KOPT-K1 (cell line): ENCODE measurements around the gene MYH7.
"Not testable (repeated sequence)": the region's sequence is repeated elsewhere in the genome, so short reads cannot be mapped to it uniquely, and the experiment has no call there.

ENCODE experiments used
- H3K27ac ChIP-seq: fragments of 200-600 bp; sonication (generic); 2 replicates; pipeline ENCODE4 v1.5.1; 2016; ENCODE audit warnings: antibody characterized with exemption, mild to moderate bottlenecking, low read depth, low read length; ENCODE audit not compliant: poor library complexity, severe bottlenecking
- H3K36me3 ChIP-seq: fragments of 200-600 bp; sonication (generic); 2 replicates; pipeline ENCODE4 v1.5.1; 2017; ENCODE audit warnings: antibody characterized with exemption, mild to moderate bottlenecking, low read length, moderate library complexity; ENCODE audit not compliant: insufficient read depth
- H3K9me3 ChIP-seq: fragments of 200-600 bp; sonication (generic); 2 replicates; pipeline ENCODE4 v1.5.1; 2017; ENCODE audit warnings: antibody characterized with exemption, low read length, mild to moderate bottlenecking; ENCODE audit not compliant: insufficient read depth, poor library complexity, severe bottlenecking

Gene MYH7

GRCh38 chr14:23409475-23409874 is 26.0 kb downstream of the MYH7 start:
- Histone ChIP-seq H3K9me3 (no peaks in the 10 kb centered on the region), H3K27ac (no peak overlapping the region), H3K36me3 (no peaks in the 10 kb centered on the region)

DNA sequence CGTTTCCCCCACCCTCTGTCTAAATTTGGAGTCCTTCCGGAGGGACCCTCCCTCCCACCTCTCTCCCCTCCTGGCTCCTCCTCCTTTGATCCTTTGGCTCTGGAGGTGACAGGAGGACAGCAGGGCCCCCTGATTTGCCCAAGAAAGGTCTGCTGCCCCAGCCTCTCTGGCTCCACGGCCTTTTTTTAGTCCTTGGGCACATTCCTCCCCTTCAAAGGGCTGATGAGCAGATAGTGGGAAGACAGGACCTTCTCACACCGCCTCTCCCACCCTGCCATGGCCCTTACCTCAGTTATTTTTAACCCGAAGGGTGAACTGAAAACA is 27.2 kb downstream of the MYH7 start:
- no peak overlapping the region for H3K27ac ChIP-seq
- no peaks in the 10 kb centered on the region for H3K9me3 ChIP-seq

DNA sequence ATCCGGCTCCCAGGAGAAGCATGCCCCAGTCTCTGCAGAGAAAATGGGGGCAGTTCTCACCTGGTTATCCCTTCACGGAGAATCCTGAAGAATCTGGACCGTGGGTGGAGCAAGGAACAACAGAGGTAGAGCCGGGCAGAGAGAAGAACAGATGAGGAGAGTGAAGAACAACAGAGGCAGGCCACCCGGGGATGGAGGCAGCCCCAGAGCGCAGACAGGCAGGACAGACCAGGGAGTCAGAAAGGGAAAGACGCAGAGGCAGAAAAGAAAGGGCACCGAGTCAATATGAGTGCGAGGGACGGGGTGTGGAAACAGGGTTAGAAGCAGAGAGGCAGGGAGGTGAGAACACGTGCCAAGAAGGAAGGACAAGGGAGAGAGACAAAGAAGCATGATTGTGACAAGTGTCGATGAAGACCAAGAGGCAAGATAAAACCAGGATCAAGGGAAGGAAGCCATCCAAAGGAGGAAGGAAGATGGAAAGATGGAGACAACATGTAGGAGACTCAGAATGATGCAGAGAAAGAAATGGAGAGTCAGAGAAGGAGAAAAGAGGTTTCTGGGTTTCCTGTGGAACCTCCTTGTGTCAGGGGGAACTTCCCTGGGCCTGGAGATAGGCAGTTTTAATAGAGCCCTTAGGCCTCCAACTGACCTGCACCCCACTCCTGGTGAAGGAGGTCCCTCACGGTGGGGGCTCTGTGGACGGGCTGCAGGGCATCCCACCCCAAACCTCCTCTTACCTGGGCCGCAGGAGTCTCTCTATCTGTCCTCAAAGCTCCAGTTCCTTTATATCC is 27.7 kb downstream of the MYH7 start, which contains the start of gene MYH6:
MYH6 (minus strand) TSS at position 758 of the 791 bp plus-strand sequence. CDS start 1,050 bp downstream, outside the sequence.
- H3K27ac ChIP-seq, result no peak within 1 kb of the TSS
- no peaks in the 10 kb centered on the region for H3K9me3 ChIP-seq
- H3K36me3 ChIP-seq, result no peaks in the 10 kb centered on the region

More for the DNA sequence above, 27.2 kb downstream of the MYH7 start:
- no peaks in the 10 kb centered on the region for H3K36me3 ChIP-seq

DNA sequence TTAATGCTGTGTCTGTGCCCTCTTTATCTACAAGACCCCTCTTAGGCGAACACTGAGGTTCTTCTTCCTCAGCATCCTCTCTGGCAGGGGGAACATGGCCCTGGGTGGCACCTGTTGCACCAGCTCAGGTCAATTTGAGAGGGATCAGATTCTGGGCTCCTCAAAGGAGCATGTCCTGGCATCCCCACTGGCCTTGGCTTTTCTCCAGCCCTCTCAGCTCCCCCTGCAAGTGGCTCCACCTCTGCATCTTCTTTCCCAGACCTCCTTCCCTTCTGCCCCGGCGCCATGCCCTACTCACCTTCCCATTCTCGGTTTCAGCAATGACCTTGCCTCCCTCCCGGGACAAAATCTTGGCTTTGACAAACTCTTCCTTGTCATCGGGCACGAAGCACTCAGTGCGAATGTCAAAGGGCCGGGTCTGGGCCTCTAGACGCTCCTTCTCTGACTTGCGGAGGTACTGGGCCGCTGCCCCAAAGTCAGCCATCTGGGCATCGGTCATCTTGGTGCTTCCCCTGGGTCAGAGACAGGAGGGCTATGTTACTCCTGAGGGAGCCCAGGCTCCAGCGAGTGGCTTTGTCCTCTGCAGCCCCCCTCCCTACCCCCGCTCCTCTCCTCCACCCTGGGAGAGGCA is 28.6 kb downstream of the MYH7 start:
- Histone ChIP-seq H3K36me3 (no peaks in the 10 kb centered on the region), H3K27ac (no peak overlapping the region), H3K9me3 (no peaks in the 10 kb centered on the region)

GRCh38 chr14:23406244-23406643 is 29.2 kb downstream of the MYH7 start:
- no peaks in the 10 kb centered on the region for H3K9me3 ChIP-seq
- no peaks in the 10 kb centered on the region for H3K36me3 ChIP-seq
- no peak overlapping the region for H3K27ac ChIP-seq

DNA sequence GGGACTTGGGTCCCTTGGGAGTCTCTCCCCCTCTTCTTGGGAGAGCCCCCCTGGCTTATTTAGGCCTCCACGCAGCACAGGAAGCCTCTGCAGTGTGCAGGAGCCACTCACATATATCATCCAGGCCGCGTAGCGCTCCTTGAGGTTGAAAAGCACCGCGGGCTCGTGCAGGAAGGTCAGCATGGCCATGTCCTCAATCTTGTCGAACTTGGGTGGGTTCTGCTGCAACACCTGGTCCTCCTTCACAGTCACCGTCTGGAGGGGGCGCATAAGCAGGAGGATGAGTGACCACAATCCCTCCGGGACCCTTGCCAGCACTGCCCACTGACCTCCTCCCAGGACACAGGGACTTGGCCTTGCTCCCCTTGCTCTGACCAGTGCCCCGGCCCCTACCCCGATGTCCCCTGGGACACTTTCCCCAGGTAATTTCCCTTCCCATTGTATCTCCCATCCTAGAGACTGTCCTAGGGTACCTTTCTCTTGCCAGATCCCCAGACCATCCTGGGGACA is 29.9 kb downstream of the MYH7 start:
- Histone ChIP-seq H3K36me3 (no peaks in the 10 kb centered on the region), H3K27ac (no peak overlapping the region), H3K9me3 (no peaks in the 10 kb centered on the region)

- H3K36me3 ChIP-seq, result no peaks in the 10 kb centered on the region
- no peak overlapping the region for H3K27ac ChIP-seq
- H3K9me3 ChIP-seq, result no peaks in the 10 kb centered on the region
These were observed 30.4 kb downstream of the MYH7 start for GRCh38 chr14:23405096-23405495.

DNA sequence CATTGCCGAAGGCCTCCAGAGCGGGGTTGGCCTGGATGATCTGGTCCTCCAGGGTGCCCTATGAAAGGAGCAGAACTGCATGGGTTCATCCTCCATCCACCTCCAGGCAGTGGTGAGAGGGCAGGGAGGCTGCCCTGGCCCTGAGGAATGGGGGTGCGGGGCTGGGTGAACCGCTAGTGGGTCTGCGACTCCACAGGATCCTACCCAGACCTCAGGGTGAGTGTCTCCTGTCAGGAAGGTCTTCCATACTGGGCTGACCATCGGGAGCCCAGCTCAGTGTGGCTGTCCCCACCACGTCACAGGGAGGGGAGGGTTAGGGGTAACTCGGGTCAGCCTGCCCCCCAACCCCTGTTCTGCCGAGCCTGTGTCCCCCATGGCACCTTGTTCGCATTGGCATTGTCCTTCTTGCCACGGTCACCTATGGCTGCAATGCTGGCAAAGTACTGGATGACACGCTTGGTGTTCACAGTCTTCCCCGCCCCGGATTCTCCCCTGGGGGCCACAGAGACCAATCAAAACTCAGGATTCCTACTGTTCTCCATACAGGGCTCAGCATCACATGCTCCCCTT is 31.0 kb downstream of the MYH7 start:
- no peaks in the 10 kb centered on the region for H3K36me3 ChIP-seq
- H3K27ac ChIP-seq, result no peak overlapping the region
- no peaks in the 10 kb centered on the region for H3K9me3 ChIP-seq

DNA sequence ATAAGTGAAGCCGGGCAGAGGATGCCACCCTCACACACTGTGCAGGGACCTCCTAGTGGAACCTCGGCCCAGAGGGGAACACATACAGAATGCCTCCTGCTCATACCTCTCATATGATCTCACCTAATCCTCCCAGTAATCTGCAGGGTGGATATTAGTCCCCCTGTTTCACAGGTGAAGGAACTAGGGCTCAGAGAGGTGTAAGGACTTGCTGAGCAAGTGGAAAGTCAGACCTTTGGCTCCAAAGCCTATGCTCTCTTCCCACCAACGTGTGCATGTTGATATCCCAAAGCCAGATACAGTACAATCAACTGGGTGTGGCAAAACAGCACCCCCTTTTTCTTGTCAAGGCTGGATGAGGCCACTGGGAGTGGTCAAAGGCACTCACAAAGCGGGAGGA is 31.6 kb downstream of the MYH7 start:
- H3K9me3 ChIP-seq, result no peaks in the 10 kb centered on the region
- no peak overlapping the region for H3K27ac ChIP-seq
- no peaks in the 10 kb centered on the region for H3K36me3 ChIP-seq

GRCh38 chr14:23403139-23403438 is 32.4 kb downstream of the MYH7 start:
- Histone ChIP-seq H3K36me3 (no peaks in the 10 kb centered on the region), H3K9me3 (no peaks in the 10 kb centered on the region), H3K27ac (no peak overlapping the region)

GRCh38 chr14:23402296-23403138 is 32.9 kb downstream of the MYH7 start:
- Histone ChIP-seq H3K9me3 (no peaks in the 10 kb centered on the region), H3K27ac (no peak overlapping the region), H3K36me3 (no peaks in the 10 kb centered on the region)

DNA sequence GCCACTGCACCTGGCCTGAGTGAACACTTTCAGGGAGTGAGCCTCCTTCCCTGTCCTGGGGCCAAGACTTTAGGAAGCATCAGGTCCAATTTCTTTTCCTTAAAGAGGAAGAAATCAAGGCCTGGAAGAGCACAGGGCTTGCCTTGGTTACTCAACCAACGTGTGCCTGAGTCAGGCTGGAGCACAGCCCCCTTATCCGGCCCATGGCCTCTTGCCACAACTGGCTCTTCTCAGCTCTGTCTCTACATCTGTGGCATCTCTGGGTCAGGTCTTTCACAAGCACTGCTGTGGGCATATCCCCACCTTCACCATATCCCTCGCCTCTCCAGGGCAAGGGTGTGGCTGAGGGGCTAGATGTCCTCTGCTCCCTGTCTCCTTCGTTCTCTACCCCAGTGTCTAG is 34.2 kb downstream of the MYH7 start:
- H3K9me3 ChIP-seq, result no peaks in the 10 kb centered on the region
- H3K36me3 ChIP-seq, result no peaks in the 10 kb centered on the region
- H3K27ac ChIP-seq, result no peak overlapping the region

DNA sequence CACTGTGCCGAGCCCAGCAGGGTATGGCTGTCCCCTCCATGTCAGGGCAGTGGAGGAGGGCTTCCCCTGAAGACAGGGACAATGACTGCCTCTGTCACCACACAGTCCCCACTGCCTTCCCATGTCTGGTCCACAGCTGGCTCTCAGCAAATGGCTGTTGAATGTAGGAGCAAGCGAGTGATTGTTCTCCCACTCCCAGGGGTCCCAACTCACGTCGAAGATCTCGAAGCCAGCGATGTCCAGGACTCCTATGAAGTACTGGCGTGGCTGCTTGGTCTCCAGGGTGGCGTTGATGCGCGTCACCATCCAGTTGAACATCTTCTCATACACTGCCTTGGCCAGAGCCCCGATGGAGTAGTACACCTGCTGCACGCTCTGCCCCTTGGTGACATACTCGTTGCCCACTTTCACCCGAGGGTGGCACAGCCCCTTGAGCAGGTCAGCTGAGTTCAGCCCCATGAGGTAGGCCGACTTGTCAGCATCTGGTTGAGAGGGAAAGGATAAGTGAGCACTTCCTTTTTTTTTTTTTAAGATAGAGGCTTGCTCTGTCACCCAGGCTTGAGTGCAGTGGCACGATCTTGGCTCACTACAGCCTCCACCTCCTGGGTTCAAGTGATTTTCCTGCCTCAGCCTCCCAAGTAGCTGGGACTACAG is 34.8 kb downstream of the MYH7 start:
- not testable (repeated sequence) for H3K27ac ChIP-seq, H3K9me3 ChIP-seq, H3K36me3 ChIP-seq

- H3K36me3 ChIP-seq, result no peaks in the 10 kb centered on the region
- no peak overlapping the region for H3K27ac ChIP-seq
- no peaks in the 10 kb centered on the region for H3K9me3 ChIP-seq
These were observed 35.9 kb downstream of the MYH7 start for GRCh38 chr14:23399591-23399990.

DNA sequence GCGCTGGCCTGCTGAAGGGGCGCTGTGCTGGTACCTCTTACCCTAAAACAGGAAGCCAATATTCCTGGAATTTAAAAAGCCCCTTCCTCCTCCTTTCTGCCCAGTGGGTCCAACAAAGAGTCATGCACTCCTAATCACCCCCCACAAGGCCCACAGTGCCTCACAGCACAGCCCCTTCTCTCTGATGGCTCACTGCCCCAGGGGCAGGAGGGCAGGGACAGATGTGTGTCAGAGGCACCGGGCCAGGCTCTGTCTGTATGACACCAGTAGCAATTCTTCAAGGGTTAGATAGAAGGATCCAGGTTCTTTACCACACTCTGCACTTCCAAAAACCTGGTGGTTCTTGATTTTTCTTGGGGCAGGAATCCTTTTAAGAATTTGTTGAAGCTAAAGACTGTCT is 36.3 kb downstream of the MYH7 start:
- Histone ChIP-seq H3K9me3 (no peaks in the 10 kb centered on the region), H3K27ac (no peak overlapping the region), H3K36me3 (no peaks in the 10 kb centered on the region)
